ENCODE results near the gene DDX6. TPM values are rescaled to one million over a fixed set of nuclear protein-coding genes. Genes with fewer than 3 reads are reported as not detected.
"Not testable (repeated sequence)": the region's sequence is repeated elsewhere in the genome, so short reads cannot be mapped to it uniquely, and the experiment has no call there.

DDX6 gene
- total and polyA plus RNA-seq, 9 donors: 56.4 to 91.4 (median 72.9) TPM

GRCh38 chr11:118792570-118793124 is 1.7 kb upstream of the DDX6 start:
- WGBS (ENCODE audit: insufficient coverage): 0% methylated on average over 5 of the region's 8 CpGs
- peak overlapping the region; percentile 100 for H3K27ac ChIP-seq (ENCODE audit: low read length)
- H3K4me3 ChIP-seq (ENCODE audit: low read length): peak overlapping the region; percentile 95

DNA sequence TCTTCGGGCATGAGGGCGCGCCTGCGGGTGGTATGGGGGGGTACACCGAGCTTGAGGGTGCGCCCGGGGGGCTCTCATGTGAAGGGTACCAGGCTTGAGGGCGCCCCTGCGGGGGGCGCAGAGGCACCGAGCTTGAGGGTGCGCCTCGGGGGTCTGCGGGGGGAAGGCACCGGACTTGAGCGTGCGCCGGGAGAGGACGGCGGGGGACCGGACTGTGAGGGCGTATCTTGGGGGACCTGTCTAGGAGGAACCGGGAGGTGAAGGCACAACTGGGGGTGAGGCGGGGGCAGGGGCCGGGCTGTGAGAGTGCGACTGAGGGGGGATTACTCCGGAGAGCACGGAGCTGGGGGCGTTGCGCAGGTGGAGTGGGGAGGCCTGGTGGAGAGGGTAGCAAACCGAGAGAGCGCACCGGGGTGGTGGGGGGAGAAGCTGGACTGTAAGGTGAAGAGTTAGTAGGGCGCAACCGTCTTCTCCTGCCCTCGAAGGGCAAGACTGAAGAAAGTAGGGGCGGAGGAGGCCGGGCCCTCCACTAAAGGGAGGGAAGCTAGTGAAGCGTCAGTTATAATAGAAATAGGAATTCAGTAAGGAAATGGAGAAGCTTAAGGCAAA is 1.1 kb upstream of the DDX6 start:
- no peak for DNase-seq
- 2% methylated on average over 27 of the region's 39 CpGs for WGBS (ENCODE audit: insufficient coverage)
- Histone ChIP-seq H3K9me3 (replicated peaks; ENCODE audit: control insufficient read depth, low read depth, low read length) (no peaks in the 10 kb centered on the region), H3K36me3 (ENCODE audit: control insufficient read depth, insufficient read depth, low read length) (no peaks in the 10 kb centered on the region), H3K27ac (ENCODE audit: low read length) (peak overlapping the region; percentile 100), H3K4me3 (ENCODE audit: low read length) (peak overlapping the region; percentile 95), H3K4me1 (ENCODE audit: control insufficient read depth, insufficient read depth, low read length) (peaks cover 22% of the 10 kb centered on the region), H3K27me3 (ENCODE audit: control insufficient read depth, insufficient read depth, low read length) (no peaks in the 10 kb centered on the region)

More at GRCh38 chr11:118792570-118793124, 1.7 kb upstream of the DDX6 start:
- peak; percentile 94 for DNase-seq
- H3K4me1 ChIP-seq (ENCODE audit: control insufficient read depth, insufficient read depth, low read length): peaks cover 22% of the 10 kb centered on the region
- H3K36me3 ChIP-seq (ENCODE audit: control insufficient read depth, insufficient read depth, low read length): no peaks in the 10 kb centered on the region
- H3K27me3 ChIP-seq (ENCODE audit: control insufficient read depth, insufficient read depth, low read length): no peaks in the 10 kb centered on the region
- H3K9me3 ChIP-seq (replicated peaks; ENCODE audit: control insufficient read depth, low read depth, low read length): no peaks in the 10 kb centered on the region

- WGBS (ENCODE audit: insufficient coverage): 0% methylated on average over 39 of the region's 54 CpGs
- peaks cover 25% of the 10 kb centered on the region for H3K4me1 ChIP-seq (ENCODE audit: control insufficient read depth, insufficient read depth, low read length)
- H3K27me3 ChIP-seq (ENCODE audit: control insufficient read depth, insufficient read depth, low read length): no peaks in the 10 kb centered on the region
- H3K36me3 ChIP-seq (ENCODE audit: control insufficient read depth, insufficient read depth, low read length): peaks cover 4% of the 10 kb centered on the region
- H3K4me3 ChIP-seq (ENCODE audit: low read length): peak overlapping the region; percentile 95
- no peaks in the 10 kb centered on the region for H3K9me3 ChIP-seq (replicated peaks; ENCODE audit: control insufficient read depth, low read depth, low read length)
- peak overlapping the region; percentile 100 for H3K27ac ChIP-seq (ENCODE audit: low read length)
- peak; percentile 88 for DNase-seq
Observed at GRCh38 chr11:118790357-118791110, 430 bp downstream of the DDX6 start.

DNA sequence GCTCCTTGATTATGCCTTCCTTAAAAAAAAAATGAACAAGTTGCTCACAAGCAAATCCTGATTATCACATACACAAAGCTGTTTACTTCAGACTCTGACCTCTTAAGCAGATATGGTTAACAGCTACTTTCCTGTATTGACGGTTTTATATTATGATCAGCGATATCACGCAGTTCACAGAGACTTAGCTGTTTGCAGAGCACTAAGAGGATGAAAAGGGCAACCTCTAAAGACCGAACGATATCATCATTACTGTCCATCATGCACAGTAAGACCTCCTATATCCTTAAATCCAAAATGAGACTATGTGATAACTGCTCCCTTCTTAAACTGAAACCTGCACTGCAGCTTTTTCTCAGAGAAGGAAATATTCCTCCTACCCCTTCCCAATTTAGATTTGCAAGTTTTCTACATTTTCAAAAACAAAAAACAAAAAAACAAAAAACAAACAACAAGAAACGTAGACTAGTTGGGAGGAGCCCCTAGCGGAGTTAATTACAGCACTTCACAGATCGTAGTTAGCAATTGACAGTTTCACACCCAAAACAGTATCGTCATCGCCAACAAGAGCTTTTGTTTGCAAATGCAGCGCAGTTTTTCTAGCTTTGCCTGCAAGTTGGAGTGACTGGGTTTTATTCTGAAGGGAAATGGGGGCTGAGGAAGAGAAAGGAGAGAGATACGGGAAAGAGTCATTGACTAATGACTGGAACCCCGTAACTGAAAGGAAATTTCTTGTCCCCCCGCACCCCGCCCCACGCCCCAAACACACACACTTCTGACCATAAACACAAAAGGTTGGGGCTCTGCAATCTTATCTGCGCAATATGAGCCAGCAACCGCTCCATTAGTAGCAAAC is 1.2 kb downstream of the DDX6 start:
- Histone ChIP-seq H3K9me3 (replicated peaks; ENCODE audit: control insufficient read depth, low read depth, low read length) (no peaks in the 10 kb centered on the region), H3K4me3 (ENCODE audit: low read length) (peak overlapping the region; percentile 95), H3K4me1 (ENCODE audit: control insufficient read depth, insufficient read depth, low read length) (peaks cover 25% of the 10 kb centered on the region), H3K36me3 (ENCODE audit: control insufficient read depth, insufficient read depth, low read length) (peaks cover 6% of the 10 kb centered on the region), H3K27ac (ENCODE audit: low read length) (peak overlapping the region; percentile 100), H3K27me3 (ENCODE audit: control insufficient read depth, insufficient read depth, low read length) (no peaks in the 10 kb centered on the region)
- 0% methylated on average over 5 of the region's 18 CpGs for WGBS (ENCODE audit: insufficient coverage)
- peak; percentile 55 for DNase-seq

DNA sequence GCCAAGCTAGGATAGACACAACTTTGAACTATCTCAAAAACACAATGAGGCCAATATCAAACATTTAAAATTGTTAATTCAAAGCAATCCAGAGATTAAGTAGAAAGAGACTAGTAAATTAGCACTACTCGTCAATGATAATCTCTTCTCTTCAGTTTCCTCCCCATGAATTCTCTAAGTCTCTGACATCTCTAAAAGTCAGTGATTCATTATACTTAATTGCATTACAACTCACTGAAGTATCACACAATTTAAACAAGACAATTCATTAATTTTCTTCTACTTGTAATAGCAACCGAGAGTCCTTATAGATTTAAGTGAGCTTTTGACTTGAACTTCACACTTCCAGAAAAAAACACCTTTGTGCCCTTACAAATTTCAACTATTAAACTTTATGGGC is 4.3 kb downstream of the DDX6 start:
- no peak overlapping the region for H3K4me3 ChIP-seq (ENCODE audit: low read length)
- no CpG with 5 or more reads among the region's 2 CpGs for WGBS (ENCODE audit: insufficient coverage)
- H3K27ac ChIP-seq (ENCODE audit: low read length): no peak overlapping the region
- no peaks in the 10 kb centered on the region for H3K9me3 ChIP-seq (replicated peaks; ENCODE audit: control insufficient read depth, low read depth, low read length)
- H3K4me1 ChIP-seq (ENCODE audit: control insufficient read depth, insufficient read depth, low read length): peaks cover 13% of the 10 kb centered on the region
- peaks cover 19% of the 10 kb centered on the region for H3K36me3 ChIP-seq (ENCODE audit: control insufficient read depth, insufficient read depth, low read length)
- no peaks in the 10 kb centered on the region for H3K27me3 ChIP-seq (ENCODE audit: control insufficient read depth, insufficient read depth, low read length)
- DNase-seq: no peak

DNA sequence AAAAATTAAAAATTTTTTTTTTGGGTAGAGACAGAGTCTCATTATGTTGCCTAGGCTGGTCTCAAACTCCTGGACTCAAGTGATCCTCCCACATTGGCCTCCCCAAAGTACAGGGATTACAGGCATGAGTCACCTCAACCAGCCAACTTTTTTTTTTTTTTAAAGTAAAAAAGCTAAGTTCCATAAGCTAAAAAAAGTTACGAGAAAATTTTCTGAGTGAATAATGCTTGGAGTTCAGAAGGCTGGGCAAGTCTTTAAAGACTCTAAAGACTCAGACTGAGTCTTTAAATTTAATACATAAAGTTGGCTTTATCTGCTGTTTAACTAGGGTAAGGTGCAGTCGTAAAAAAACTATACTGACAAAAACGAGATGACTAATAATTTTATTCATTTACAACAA is 5.6 kb downstream of the DDX6 start:
- peaks cover 26% of the 10 kb centered on the region for H3K36me3 ChIP-seq (ENCODE audit: control insufficient read depth, insufficient read depth, low read length)
- H3K27me3 ChIP-seq (ENCODE audit: control insufficient read depth, insufficient read depth, low read length): no peaks in the 10 kb centered on the region
- H3K27ac ChIP-seq (ENCODE audit: low read length): no peak overlapping the region
- H3K4me3 ChIP-seq (ENCODE audit: low read length): no peak overlapping the region
- no peaks in the 10 kb centered on the region for H3K9me3 ChIP-seq (replicated peaks; ENCODE audit: control insufficient read depth, low read depth, low read length)
- peaks cover 13% of the 10 kb centered on the region for H3K4me1 ChIP-seq (ENCODE audit: control insufficient read depth, insufficient read depth, low read length)
- DNase-seq: peak; percentile 6
- WGBS (ENCODE audit: insufficient coverage): no CpG with 5 or more reads among the region's 3 CpGs

DNA sequence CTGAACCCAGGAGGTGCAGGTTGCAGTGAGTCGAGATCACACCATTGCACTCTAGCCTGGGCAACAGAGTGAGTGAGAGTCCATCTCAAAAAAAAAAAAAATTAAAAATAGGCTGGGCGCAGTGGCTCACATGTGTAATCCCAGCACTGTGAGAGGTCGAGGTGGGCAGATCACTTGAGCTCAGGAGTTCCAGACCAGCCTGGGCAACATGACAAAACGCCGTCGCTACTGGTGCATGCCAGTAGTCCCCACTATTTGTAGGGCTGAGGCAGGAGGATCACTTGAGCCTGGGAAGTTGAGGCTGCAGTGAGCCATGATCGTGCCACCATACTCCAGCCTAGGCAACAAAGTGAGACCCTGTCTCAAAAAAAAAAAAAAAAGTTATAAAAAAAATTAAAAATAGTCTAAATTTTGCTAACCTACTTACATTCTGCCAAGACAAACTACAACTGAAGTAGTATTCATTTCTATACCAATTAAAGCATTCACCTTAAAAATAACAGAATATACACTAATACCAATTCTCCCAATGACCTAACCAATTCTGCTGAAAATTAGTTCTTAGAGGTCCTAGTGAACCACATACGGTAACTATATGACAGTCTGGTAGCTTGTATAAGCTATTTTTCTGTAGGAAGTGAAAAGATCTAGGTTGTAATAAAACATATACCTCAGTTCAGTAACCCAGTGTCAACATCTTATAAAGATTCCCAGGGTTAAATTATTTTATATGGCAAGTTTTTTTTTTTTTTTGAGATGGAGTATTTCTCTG is 7.1 kb downstream of the DDX6 start:
- H3K36me3 ChIP-seq (ENCODE audit: control insufficient read depth, insufficient read depth, low read length): peaks cover 31% of the 10 kb centered on the region

GRCh38 chr11:118783324-118783723 is 7.6 kb downstream of the DDX6 start:
- H3K4me3 ChIP-seq (ENCODE audit: low read length); DNase-seq; H3K27ac ChIP-seq (ENCODE audit: low read length); H3K9me3 ChIP-seq (replicated peaks; ENCODE audit: control insufficient read depth, low read depth, low read length); H3K27me3 ChIP-seq (ENCODE audit: control insufficient read depth, insufficient read depth, low read length); H3K4me1 ChIP-seq (ENCODE audit: control insufficient read depth, insufficient read depth, low read length): not testable (repeated sequence)
- H3K36me3 ChIP-seq (ENCODE audit: control insufficient read depth, insufficient read depth, low read length): peaks cover 37% of the 10 kb centered on the region
- 80% methylated on average over 1 of the region's 5 CpGs for WGBS (ENCODE audit: insufficient coverage)

More for the DNA sequence above, 7.1 kb downstream of the DDX6 start:
- 80% methylated on average over 1 of the region's 8 CpGs for WGBS (ENCODE audit: insufficient coverage)
- Histone ChIP-seq H3K9me3 (replicated peaks; ENCODE audit: control insufficient read depth, low read depth, low read length) (no peaks in the 10 kb centered on the region), H3K4me3 (ENCODE audit: low read length) (no peak overlapping the region), H3K4me1 (ENCODE audit: control insufficient read depth, insufficient read depth, low read length) (peaks cover 9% of the 10 kb centered on the region), H3K27ac (ENCODE audit: low read length) (no peak overlapping the region), H3K27me3 (ENCODE audit: control insufficient read depth, insufficient read depth, low read length) (no peaks in the 10 kb centered on the region)
- DNase-seq: no peak

DNA sequence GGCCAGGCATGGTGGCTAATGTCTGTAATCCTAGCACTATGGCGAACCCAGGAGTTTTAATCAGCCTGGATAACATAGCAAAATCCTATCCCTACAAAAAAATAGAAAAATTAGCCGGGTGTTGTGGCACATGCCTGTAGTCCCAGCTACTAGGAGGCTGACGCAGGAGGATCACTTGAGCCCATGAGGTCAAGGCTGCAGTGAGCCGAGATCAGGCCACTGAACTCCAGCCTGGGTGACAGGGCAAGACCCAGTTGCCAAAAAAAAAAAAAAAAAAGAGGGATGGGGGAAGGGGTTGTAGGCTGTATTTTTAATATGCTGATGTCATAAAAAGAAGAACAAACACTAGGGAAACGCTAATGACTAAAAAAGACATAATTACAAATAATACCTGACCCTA is 12.1 kb downstream of the DDX6 start:
- Histone ChIP-seq H3K4me1 (ENCODE audit: control insufficient read depth, insufficient read depth, low read length) (no peaks in the 10 kb centered on the region), H3K9me3 (replicated peaks; ENCODE audit: control insufficient read depth, low read depth, low read length) (no peaks in the 10 kb centered on the region), H3K27ac (ENCODE audit: low read length) (no peak overlapping the region), H3K36me3 (ENCODE audit: control insufficient read depth, insufficient read depth, low read length) (peaks cover 64% of the 10 kb centered on the region), H3K27me3 (ENCODE audit: control insufficient read depth, insufficient read depth, low read length) (no peaks in the 10 kb centered on the region), H3K4me3 (ENCODE audit: low read length) (no peak overlapping the region)
- 88% methylated on average over 3 of the region's 5 CpGs for WGBS (ENCODE audit: insufficient coverage)
- DNase-seq: no peak
